Measurements from ENCODE around the gene UNC5A.

DNA sequence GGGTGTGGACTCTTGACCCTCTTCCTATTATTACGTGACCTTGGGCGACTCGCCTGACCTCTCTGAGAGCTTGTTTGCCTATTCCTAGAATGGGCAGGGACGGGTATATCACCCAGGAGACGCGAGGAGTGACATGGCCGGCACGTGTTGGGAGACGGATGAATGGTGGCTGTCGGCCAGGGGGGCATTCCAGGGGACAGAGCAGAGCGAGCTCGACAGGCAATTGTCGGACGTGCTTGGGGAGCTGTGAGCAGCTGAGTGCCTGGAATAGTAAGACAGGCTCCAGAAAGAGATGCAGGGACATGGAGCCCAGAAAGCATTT lies 29.3 kb upstream of the UNC5A start:
- TF ChIP-seq ARNT (IDR thresholded peaks at IDR 0.05) (no peak), BHLHE40 (IDR thresholded peaks at IDR 0.05; ENCODE audit: borderline replicate concordance) (no peak), ELF4 (IDR thresholded peaks at IDR 0.05) (no peak), HDGF (IDR thresholded peaks at IDR 0.05; ENCODE audit: borderline replicate concordance) (no peak), SUZ12 (IDR thresholded peaks at IDR 0.05) (no peak), L3MBTL2 (conservative IDR thresholded peaks at IDR 0.05) (no peak), FOXM1 (IDR thresholded peaks at IDR 0.05; ENCODE audit: borderline replicate concordance) (no peak)

All from HEK293T (cell line).